ENCODE results near the gene SMIM43.
"Not testable (repeated sequence)": the region's sequence is repeated elsewhere in the genome, so short reads cannot be mapped to it uniquely, and the experiment has no call there.

SMIM43 gene

GRCh38 chr4:121734571-121734970, 30.4 kb downstream of the SMIM43 start:
- DNase-seq, result no peak

GRCh38 chr4:121733942-121734341, 31.0 kb downstream of the SMIM43 start:
- DNase-seq, result no peak

- not testable (repeated sequence) for DNase-seq
These were observed 35.2 kb downstream of the SMIM43 start for GRCh38 chr4:121729753-121730152.

- no peak for DNase-seq
These were observed 36.2 kb downstream of the SMIM43 start for GRCh38 chr4:121728798-121729226.

GRCh38 chr4:121728066-121728465, 36.9 kb downstream of the SMIM43 start:
- no peak for DNase-seq

- peak; percentile 35 for DNase-seq
These were observed 38.2 kb downstream of the SMIM43 start for GRCh38 chr4:121726642-121727268.

GRCh38 chr4:121724671-121725070, 40.3 kb downstream of the SMIM43 start:
- DNase-seq, result no peak

GRCh38 chr4:121721700-121722099, 43.3 kb downstream of the SMIM43 start:
- DNase-seq, result no peak

GRCh38 chr4:121720109-121720508, 44.9 kb downstream of the SMIM43 start:
- DNase-seq, result no peak

GRCh38 chr4:121717680-121718237, 47.2 kb downstream of the SMIM43 start:
- no peak for DNase-seq

- DNase-seq, result no peak
These were observed 50.4 kb downstream of the SMIM43 start for GRCh38 chr4:121714548-121714947.

GRCh38 chr4:121712783-121713182, 52.2 kb downstream of the SMIM43 start:
- no peak for DNase-seq

GRCh38 chr4:121712001-121712651, 52.8 kb downstream of the SMIM43 start:
- DNase-seq, result no peak

- peak; percentile 48 for DNase-seq
These were observed 53.5 kb downstream of the SMIM43 start for GRCh38 chr4:121711263-121712000.

GRCh38 chr4:121709766-121710405, 55.1 kb downstream of the SMIM43 start:
- DNase-seq, result no peak

All from stimulated activated CD4-positive, alpha-beta T cell treated with anti-CD3 and anti-CD28 coated beads, Interleukin-1b, Interleukin-23, amount 100 ng/mL, for 48 hours (primary cell).